OCI-LY7 (cell line): ENCODE data around the gene PEPD.

Source experiments
- EZH2phosphoT487 ChIP-seq: fragments of 200-600 bp; sonication (generic); IDR thresholded peaks from 2 replicates; pipeline ENCODE4 v1.6.1; 2018; ENCODE audit warnings: low read depth, borderline replicate concordance, mild to moderate bottlenecking, mixed run types, antibody characterized with exemption, low read length, moderate library complexity, mixed read lengths
- TF ChIP-seq, protein P1 (sequence below): fragments of 200-600 bp; sonication (generic); conservative IDR thresholded peaks from 2 replicates; pipeline ENCODE4 v1.5.1; 2014; ENCODE audit warnings: mild to moderate bottlenecking, antibody characterized with exemption, low read length, moderate library complexity, mixed read lengths

DNA sequence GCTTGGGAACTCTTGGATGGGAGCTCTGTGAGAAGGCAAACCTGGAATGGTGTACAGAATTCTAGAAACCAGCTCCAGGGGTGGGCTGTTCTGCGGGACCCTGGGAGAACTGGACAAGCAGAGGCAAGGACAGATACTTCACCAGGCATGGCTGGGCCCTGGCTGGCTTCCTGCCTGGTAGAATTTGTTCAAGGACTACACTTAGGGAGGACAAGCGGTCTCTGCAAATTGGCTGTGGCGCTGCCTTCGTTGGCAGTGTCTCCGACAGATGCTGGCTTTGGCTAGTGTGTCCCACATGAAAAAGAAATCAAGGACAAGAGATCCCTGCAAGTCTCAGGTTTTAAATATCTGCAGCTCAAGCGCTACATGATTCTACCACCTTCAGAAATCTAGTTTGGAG is 135.6 kb downstream of the PEPD start:
- TF ChIP-seq, protein P1, sequence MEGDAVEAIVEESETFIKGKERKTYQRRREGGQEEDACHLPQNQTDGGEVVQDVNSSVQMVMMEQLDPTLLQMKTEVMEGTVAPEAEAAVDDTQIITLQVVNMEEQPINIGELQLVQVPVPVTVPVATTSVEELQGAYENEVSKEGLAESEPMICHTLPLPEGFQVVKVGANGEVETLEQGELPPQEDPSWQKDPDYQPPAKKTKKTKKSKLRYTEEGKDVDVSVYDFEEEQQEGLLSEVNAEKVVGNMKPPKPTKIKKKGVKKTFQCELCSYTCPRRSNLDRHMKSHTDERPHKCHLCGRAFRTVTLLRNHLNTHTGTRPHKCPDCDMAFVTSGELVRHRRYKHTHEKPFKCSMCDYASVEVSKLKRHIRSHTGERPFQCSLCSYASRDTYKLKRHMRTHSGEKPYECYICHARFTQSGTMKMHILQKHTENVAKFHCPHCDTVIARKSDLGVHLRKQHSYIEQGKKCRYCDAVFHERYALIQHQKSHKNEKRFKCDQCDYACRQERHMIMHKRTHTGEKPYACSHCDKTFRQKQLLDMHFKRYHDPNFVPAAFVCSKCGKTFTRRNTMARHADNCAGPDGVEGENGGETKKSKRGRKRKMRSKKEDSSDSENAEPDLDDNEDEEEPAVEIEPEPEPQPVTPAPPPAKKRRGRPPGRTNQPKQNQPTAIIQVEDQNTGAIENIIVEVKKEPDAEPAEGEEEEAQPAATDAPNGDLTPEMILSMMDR = no peak
- no peak for TF ChIP-seq EZH2phosphoT487
